ENCODE data around the gene GPR152. TPM values are rescaled to one million over a fixed set of nuclear protein-coding genes. Genes with fewer than 3 reads are reported as not detected.
A peak's percentile ranks its signal among the peaks of the same experiment; 100 is the strongest.

Gene GPR152
- total RNA-seq, 1 donor = not detected

DNA sequence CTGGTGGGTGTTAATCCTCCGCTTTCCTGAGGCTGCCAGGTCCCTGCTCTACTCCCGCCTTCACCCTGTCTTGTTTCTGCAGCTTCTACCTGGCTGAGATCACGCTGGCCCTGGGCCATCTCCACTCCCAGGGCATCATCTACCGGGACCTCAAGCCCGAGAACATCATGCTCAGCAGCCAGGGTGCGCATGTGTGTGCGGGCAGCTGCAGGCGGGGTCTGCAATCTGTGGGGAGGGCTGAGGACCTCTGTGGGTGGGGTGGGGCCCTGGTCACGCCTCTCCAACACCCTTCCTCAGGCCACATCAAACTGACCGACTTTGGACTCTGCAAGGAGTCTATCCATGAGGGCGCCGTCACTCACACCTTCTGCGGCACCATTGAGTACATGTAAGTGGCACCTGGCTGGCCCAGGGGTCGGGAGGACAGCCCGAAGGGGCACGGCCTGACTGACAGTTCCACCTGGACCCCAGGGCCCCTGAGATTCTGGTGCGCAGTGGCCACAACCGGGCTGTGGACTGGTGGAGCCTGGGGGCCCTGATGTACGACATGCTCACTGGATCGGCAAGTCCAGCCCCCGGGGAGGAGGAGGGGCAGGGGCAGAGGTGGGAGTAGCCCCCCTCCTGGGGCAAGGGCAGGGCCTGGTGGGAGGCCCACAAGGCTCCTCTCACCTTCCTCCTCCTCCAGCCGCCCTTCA, 19.7 kb downstream of the GPR152 start:
- Histone ChIP-seq H3K9me3 (ENCODE audit: low read depth, low read length) (no peaks in the 10 kb centered on the region), H3K36me3 (ENCODE audit: insufficient read depth, low read length) (peaks cover 34% of the 10 kb centered on the region), H3K4me2 (ENCODE audit: insufficient read depth, low read length) (no peak overlapping the region), H3K27ac (ENCODE audit: low read depth, low read length) (no peak overlapping the region), H3K4me1 (ENCODE audit: insufficient read depth, low read length) (peaks cover 9% of the 10 kb centered on the region), H4K20me1 (ENCODE audit: insufficient read depth, low read length) (no peaks in the 10 kb centered on the region), H3K4me3 (ENCODE audit: insufficient read depth, low read length) (no peak overlapping the region), H2AFZ (ENCODE audit: low read length) (no peak overlapping the region), H3K79me2 (ENCODE audit: insufficient read depth, low read length) (peaks cover 25% of the 10 kb centered on the region), H3K27me3 (ENCODE audit: insufficient read depth, low read length) (no peaks in the 10 kb centered on the region)
- TF ChIP-seq, protein P1, sequence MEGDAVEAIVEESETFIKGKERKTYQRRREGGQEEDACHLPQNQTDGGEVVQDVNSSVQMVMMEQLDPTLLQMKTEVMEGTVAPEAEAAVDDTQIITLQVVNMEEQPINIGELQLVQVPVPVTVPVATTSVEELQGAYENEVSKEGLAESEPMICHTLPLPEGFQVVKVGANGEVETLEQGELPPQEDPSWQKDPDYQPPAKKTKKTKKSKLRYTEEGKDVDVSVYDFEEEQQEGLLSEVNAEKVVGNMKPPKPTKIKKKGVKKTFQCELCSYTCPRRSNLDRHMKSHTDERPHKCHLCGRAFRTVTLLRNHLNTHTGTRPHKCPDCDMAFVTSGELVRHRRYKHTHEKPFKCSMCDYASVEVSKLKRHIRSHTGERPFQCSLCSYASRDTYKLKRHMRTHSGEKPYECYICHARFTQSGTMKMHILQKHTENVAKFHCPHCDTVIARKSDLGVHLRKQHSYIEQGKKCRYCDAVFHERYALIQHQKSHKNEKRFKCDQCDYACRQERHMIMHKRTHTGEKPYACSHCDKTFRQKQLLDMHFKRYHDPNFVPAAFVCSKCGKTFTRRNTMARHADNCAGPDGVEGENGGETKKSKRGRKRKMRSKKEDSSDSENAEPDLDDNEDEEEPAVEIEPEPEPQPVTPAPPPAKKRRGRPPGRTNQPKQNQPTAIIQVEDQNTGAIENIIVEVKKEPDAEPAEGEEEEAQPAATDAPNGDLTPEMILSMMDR (IDR thresholded peaks at IDR 0.05; ENCODE audit: extremely low read depth, low read depth, low read length) = no peak
- no peak for DNase-seq (ENCODE audit: insufficient read length, low spot score, missing footprints)

DNA sequence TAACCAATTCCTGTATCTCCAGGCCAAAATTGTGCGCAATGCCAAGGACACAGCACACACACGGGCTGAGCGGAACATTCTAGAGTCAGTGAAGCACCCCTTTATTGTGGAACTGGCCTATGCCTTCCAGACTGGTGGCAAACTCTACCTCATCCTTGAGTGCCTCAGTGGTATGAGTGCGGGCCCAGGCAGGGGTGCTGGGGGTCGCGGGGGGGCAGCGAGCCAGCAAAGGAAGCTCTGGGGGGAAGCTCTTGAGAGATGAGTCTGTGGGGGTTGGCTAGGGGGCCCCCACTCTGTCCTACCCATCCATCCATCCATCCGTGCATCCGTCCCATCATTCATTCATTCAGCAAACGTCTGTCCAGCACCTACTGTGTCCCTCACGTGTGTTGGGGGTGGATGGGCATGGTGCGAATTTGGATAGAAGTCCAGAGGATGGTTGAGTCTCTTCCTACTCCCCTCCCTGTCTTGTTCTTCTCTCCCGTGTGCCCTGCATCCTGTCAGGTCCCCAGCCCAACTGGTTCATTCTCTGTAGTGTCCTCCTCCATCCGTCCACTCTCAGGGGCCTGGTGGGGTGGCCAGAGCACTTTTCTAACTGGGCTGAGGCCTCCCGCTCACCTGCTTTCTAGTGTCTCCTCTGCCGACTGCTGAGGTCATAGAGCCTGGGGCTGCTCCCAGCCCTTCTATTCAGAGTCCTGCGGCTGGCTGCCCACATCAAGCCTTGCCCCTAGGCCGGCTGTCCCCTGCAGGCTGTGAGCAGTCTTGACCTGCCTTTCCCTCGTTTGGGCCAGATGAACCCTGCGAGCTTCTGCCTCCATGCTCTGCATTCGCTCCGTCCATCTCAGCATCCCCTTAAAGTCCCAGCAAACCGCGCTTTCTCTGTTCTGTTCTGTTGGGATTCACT, 20.9 kb downstream of the GPR152 start:
- no peak overlapping the region for H3K4me3 ChIP-seq (ENCODE audit: insufficient read depth, low read length)
- no peak overlapping the region for H3K27ac ChIP-seq (ENCODE audit: low read depth, low read length)
- DNase-seq (ENCODE audit: insufficient read length, low spot score, missing footprints) = no peak
- H3K27me3 ChIP-seq (ENCODE audit: insufficient read depth, low read length) = no peaks in the 10 kb centered on the region
- peaks cover 34% of the 10 kb centered on the region for H3K36me3 ChIP-seq (ENCODE audit: insufficient read depth, low read length)
- no peaks in the 10 kb centered on the region for H4K20me1 ChIP-seq (ENCODE audit: insufficient read depth, low read length)
- H2AFZ ChIP-seq (ENCODE audit: low read length) = no peak overlapping the region
- H3K79me2 ChIP-seq (ENCODE audit: insufficient read depth, low read length) = peaks cover 25% of the 10 kb centered on the region
- no peaks in the 10 kb centered on the region for H3K9me3 ChIP-seq (ENCODE audit: low read depth, low read length)
- TF ChIP-seq, protein P1 (IDR thresholded peaks at IDR 0.05; ENCODE audit: extremely low read depth, low read depth, low read length) = no peak
- H3K4me2 ChIP-seq (ENCODE audit: insufficient read depth, low read length) = no peak overlapping the region
- peaks cover 12% of the 10 kb centered on the region for H3K4me1 ChIP-seq (ENCODE audit: insufficient read depth, low read length)

DNA sequence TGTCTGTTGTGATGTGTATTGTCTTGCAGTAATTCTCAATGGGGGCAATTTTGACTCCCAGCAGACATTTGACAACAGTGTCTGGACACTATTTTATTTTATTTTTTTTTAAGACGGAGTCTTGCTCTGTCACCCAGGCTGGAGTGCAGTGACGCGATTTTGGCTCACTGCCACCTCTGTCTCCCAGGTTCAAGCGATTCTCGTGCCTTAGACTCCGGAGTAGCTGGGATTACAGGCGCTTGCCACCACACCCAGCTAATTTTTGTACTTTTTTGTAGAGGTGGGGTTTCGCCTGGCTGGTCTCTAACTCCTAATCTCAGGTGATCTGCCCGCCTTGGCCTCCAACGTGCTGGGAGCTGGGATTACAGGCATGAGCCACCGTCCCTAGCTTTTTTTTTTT, 22.8 kb downstream of the GPR152 start:
- Histone ChIP-seq H3K27me3 (ENCODE audit: insufficient read depth, low read length) (no peaks in the 10 kb centered on the region), H3K36me3 (ENCODE audit: insufficient read depth, low read length) (peaks cover 34% of the 10 kb centered on the region), H2AFZ (ENCODE audit: low read length) (no peak overlapping the region), H3K27ac (ENCODE audit: low read depth, low read length) (no peak overlapping the region), H3K4me3 (ENCODE audit: insufficient read depth, low read length) (no peak overlapping the region), H3K4me1 (ENCODE audit: insufficient read depth, low read length) (peaks cover 12% of the 10 kb centered on the region), H3K9me3 (ENCODE audit: low read depth, low read length) (no peaks in the 10 kb centered on the region), H3K4me2 (ENCODE audit: insufficient read depth, low read length) (peak overlapping the region; percentile 87), H3K79me2 (ENCODE audit: insufficient read depth, low read length) (peaks cover 25% of the 10 kb centered on the region), H4K20me1 (ENCODE audit: insufficient read depth, low read length) (no peaks in the 10 kb centered on the region)
- DNase-seq (ENCODE audit: insufficient read length, low spot score, missing footprints) = no peak
- TF ChIP-seq, protein P1 (IDR thresholded peaks at IDR 0.05; ENCODE audit: extremely low read depth, low read depth, low read length) = no peak
